Cardiac septum (tissue), 1 donor: Measurements from ENCODE around the gene ETDA. TPM values are rescaled to one million over a fixed set of nuclear protein-coding genes. Genes with fewer than 3 reads are reported as not detected.
"Not testable (repeated sequence)": the region's sequence is repeated elsewhere in the genome, so short reads cannot be mapped to it uniquely, and the experiment has no call there.

Experiments used
- DNase-seq: peaks from one replicate; pipeline ENCODE4 v3.0.0-alpha.2; 2020; ENCODE audit warnings: low spot score
- intact Hi-C: fragments of 100-400 bp; cut with DNase I; formaldehyde crosslinking; loops from one replicate; pipeline ENCODE4 v1.14.0; 2022
- long read RNA-seq: library from polyadenylated mRNA; unstranded; transcript quantifications from one replicate; pipeline ENCODE4 v2.0.0, GENCODE V29; 2021
- total RNA-seq: library from RNA; stranded (reverse); fragmentation: NEBNext Ultra II Directional; extraction: Animal tissue kit (Norgen Biotek cat#: 25700); gene quantifications from one replicate; pipeline ENCODE4 v1.2.1, GENCODE V29; 2021
- donor health status: DM: no; HTN: no; CAD: no.

Gene ETDA
- total RNA-seq = not detected
- long read RNA-seq = 0 reads

- intact Hi-C loops, DNase-seq: not testable (repeated sequence)
Measured at GRCh38 chrX:135252011-135252518, at the start of gene ETDA. TSS of gene ETDA (plus strand) at chrX:135252061. CDS start at chrX:135253277, 1,216 bp downstream.

- intact Hi-C loops, DNase-seq: not testable (repeated sequence)
Measured at GRCh38 chrX:135206427-135206826, 45.4 kb upstream of the ETDA start.

- intact Hi-C loops = no loop called here
- no peak for DNase-seq
Measured at GRCh38 chrX:135213200-135213844, 38.5 kb upstream of the ETDA start.

DNA sequence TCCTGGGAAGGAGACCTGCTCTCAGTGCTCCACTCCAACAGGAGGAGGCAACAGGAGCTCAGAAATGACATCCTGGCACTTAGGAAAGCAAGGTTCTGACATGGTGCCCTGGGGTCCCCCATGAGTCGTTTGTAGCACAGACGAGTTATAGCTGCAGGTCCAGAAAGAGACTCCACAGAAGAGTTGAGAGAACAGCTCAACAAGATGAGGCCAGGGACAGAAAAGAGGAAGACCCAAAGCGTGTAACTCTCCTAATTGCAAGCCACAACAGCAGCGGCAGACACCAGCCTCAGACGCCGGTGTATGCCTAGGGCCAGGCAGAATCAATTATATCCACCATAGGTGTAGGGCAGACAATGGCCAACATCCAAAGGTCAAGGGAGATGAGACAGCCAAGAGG lies 5.9 kb upstream of the ETDA start:
- intact Hi-C loops, DNase-seq: not testable (repeated sequence)

- intact Hi-C loops, DNase-seq: not testable (repeated sequence)
Measured at GRCh38 chrX:135256087-135256684, 4.3 kb downstream of the ETDA start.

DNA sequence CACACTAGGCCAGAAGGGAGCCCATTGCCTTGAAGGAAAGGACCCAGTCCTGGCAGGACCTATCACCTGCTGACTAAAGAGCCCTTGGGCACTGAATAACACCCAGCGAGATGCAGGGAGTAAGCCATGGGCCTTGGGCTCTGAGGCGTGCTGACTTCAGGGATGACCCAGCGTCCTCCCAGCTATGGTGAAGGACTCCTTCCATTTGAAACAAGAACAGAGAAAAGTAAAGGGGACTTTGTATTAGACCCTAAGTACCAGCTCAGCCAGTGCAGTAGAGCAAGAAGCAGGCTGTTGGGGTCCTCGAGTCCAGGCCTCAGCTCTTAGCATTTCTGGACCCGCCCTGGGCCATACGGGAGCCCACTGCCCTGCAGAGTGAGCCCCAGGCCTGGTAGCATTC lies 5.1 kb downstream of the ETDA start:
- intact Hi-C loops = no loop called here
- DNase-seq = peak; percentile 65

GRCh38 chrX:135257469-135257868 lies 5.6 kb downstream of the ETDA start:
- intact Hi-C loops = no loop called here
- DNase-seq = no peak

DNA sequence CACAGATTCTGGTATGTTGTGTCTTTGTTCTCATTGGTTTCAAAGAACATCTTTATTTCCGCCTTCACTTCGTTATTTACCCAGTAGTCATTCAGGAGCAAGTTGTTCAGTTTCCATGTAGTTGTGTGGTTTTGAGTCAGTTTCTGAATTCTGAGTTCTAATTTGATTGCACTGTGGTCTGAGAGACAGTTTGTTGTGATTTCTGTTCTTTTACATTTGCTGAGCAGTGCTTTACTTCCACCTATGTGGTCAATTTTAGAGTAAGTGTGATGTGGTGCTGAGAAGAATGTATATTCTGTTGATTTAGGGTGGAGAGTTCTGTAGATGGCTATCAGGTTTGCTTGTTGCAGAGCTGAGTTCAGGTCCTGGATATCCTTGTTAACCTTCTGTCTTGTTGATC lies 9.1 kb downstream of the ETDA start:
- intact Hi-C loops = not testable (repeated sequence)

GRCh38 chrX:135263376-135263775 lies 11.5 kb downstream of the ETDA start:
- DNase-seq, intact Hi-C loops: not testable (repeated sequence)

More for the DNA sequence above, 9.1 kb downstream of the ETDA start:
- DNase-seq = not testable (repeated sequence)

GRCh38 chrX:135264206-135264605 lies 12.3 kb downstream of the ETDA start:
- DNase-seq = no peak
- intact Hi-C loops = no loop called here

DNA sequence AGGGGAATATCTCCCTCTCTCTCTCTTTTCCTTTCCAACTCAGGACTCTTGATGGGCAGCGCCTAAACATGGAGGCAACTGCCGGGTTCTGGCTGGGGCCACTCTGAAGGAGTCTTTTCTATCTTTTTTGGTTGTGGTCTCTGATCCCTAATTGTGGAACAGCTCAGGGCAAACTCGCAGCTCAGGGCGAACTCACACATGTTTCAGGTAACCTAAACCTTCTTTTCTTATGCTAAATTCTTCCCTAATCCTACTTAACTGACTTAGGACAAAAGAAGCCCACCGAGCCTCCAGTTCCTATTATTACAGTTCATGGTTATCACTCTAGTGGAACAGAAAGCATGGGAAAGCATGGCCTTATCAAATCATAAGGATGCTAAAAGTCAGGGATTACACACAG lies 21.3 kb downstream of the ETDA start:
- intact Hi-C loops = no loop called here
- no peak for DNase-seq

DNA sequence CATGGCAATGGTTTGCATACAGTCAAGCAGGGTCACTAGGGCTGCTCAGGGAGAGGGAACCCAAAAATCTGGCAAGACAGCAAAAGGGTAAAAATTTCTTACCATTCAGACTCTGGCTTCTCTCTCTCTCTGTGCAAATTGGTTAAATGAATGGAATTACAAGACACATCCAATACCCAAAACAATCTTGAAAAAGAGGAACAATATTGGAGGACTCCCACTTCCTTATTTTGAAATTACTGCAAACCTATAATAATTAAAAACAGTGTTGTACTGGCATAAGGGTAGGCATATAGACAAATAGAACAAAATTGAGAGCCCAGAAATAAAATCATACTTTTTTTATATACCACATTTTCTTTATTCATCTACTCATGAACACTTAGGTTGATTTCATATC lies 24.1 kb downstream of the ETDA start:
- intact Hi-C loops = no loop called here
- no peak for DNase-seq

DNA sequence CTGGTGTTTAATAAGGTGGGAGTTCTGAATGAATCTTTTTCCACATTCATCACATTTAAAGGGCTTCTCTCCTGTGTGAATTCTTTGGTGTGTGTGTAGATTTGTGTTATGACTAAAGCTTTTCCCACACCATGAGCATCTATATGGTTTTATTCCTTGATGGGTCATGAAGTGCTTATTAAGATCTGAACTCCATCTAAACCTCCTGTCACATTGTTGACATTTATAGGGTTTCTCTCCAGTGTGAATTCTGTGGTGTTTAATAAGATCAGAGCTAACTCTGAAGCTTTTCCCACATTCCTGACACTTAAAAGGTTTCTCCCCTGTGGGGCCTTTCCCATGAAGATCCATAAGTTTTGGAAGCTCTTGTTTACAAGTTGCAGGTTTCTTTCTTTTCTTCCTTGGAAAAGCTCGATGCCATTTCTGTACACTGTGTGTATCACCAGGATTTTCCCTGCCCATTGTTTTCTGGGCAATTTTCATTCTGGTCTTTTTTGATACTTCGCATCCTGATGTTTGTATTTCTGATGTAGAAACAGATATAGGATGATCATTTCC lies 35.5 kb downstream of the ETDA start:
- intact Hi-C loops = no loop called here
- DNase-seq = no peak

DNA sequence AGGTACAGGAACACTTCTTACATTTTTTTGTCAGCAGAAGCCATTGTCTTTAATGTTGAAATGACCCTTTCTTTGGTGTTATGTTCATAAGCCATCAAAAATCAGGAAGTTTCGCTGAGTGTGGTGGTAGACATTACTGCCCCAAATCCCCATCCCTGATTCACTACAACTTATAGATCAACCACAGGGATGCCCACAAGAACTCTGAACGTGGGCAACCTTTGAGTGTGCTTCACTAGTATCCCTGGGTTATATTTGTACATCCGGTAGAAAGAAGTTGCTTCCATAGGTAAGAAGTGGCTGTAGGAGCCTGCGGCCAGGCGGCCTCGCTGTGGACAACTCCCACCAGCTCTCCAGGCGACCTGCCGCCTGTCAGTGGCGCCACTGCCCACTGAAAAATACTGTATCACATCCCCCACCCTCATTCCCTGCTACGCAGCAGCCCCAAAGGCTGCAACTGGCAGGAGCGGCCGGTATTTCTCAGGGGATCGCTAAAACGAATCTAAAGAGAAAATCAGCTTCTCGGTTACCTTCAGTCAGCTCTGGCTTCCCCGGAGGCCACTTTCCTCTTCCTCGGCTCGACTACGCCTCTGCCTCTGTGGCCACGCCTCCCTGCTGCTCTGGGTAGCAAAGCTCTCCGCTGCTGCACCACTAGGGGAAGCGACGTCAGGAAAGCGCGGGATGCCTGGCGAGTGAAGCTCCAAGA lies 43.5 kb downstream of the ETDA start:
- DNase-seq = peak; percentile 82
- intact Hi-C loops = no loop called here

DNA sequence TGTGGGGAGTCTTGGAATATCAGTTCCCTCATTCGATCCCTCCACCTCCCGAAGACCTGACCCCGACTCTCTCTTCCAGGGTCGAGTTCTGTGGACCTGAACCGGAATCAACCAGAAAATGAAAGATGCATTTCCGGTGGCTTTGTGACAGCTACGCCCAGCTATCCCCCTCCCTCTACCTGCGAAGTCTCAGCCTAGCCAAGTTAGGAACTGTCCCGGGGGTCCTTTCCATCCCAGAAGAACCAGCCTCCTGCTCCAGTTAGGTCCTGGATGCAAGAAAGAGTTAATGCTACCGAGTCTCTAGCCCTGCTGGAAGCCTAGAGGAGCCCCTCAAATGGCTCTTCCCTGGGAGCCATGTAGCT lies 44.1 kb downstream of the ETDA start:
- no peak for DNase-seq
- intact Hi-C loops = no loop called here

- no peak for DNase-seq
- intact Hi-C loops = no loop called here
Measured at GRCh38 chrX:135302269-135302873, 50.5 kb downstream of the ETDA start.
